ENCODE data around the gene PRPF8.

The PRPF8 gene

DNA sequence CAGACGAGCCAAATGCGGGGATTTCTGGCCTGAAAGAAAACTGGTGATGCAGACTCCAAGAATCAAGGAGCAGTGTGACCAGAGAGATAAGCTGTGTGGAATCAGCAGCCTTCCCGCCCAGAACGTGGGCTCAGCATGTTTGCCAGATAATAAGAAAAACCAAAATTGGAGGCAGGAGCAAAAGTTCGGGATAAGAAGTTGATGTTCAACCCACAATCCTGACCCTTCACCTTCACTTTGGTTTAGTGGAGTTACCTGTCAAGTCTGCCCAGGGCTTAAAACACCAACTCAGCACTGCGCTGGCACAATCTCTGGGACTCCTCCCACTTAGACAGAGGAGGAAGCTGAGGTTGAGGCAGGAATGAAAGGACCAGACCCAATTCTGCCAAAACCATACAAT, 59.1 kb downstream of the PRPF8 start:
- TF ChIP-seq CTCF (IDR thresholded peaks at IDR 0.05): no peak
- no peak for DNase-seq (ENCODE audit: low spot score)
- Histone ChIP-seq H3K27ac (no peak overlapping the region), H3K4me3 (no peak overlapping the region)

- no peak for TF ChIP-seq CTCF (IDR thresholded peaks at IDR 0.05)
- H3K4me3 ChIP-seq: no peak overlapping the region
- DNase-seq (ENCODE audit: low spot score): no peak
- no peak overlapping the region for H3K27ac ChIP-seq
Observed at GRCh38 chr17:1625053-1625452, 59.6 kb downstream of the PRPF8 start.

GRCh38 chr17:1624650-1625049, 60.0 kb downstream of the PRPF8 start:
- no peak for DNase-seq (ENCODE audit: low spot score)
- H3K4me3 ChIP-seq: no peak overlapping the region
- no peak for TF ChIP-seq CTCF (IDR thresholded peaks at IDR 0.05)
- H3K27ac ChIP-seq: no peak overlapping the region

GRCh38 chr17:1623057-1623630, 61.5 kb downstream of the PRPF8 start:
- Histone ChIP-seq H3K4me3 (no peak overlapping the region), H3K27ac (no peak overlapping the region)
- no peak for DNase-seq (ENCODE audit: low spot score)
- no peak for TF ChIP-seq CTCF (IDR thresholded peaks at IDR 0.05)

DNA sequence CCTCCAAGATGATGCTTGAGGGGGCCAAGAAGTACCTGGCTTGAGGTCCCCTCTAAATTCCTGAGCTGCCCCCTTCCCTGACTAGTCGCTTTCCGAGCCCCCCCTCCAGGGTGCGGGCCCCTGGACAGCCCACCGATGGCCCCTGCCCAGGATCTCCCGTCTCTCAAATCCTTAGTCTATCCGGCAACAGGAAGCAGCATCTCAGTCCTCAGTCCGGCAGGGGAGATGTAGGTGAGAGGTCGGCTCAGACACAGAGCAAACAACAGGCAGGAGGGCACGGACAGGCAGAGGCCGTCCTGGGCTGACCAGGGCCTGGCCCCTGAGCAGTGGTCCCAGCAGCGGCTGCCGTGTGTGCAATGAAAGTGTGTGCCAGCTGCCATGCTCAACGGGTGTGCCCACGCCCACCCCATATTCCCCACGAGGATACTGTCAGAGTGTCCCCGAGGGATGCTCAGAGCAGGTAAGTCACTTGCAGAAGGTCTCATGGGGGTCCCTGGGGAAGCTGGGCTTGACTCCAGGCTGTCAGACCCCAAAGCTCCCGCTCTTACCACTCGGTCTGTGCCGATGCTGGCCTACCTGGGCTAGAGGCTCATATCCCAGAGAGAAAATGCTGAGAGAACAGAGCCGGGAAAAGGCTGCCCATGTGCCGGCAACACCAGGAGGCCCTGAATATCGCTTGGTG, 63.3 kb downstream of the PRPF8 start:
- Histone ChIP-seq H3K4me3 (no peak overlapping the region), H3K27ac (no peak overlapping the region)
- no peak for TF ChIP-seq CTCF (IDR thresholded peaks at IDR 0.05)
- DNase-seq (ENCODE audit: low spot score): no peak

- H3K4me3 ChIP-seq: no peak overlapping the region
- DNase-seq (ENCODE audit: low spot score): no peak
- no peak for TF ChIP-seq CTCF (IDR thresholded peaks at IDR 0.05)
- H3K27ac ChIP-seq: no peak overlapping the region
Observed at GRCh38 chr17:1620486-1620885, 64.2 kb downstream of the PRPF8 start.

- Histone ChIP-seq H3K4me3 (no peak overlapping the region), H3K27ac (peak overlapping the region in 1 of 2 donors; percentile 33)
- DNase-seq (ENCODE audit: low spot score): no peak
- TF ChIP-seq CTCF (IDR thresholded peaks at IDR 0.05): no peak
Observed at GRCh38 chr17:1617620-1618174, 67.0 kb downstream of the PRPF8 start.

Data from coronary artery (tissue), 2 donors.